Mammary epithelial cell (primary cell): ENCODE data around the gene IGF2R.
A peak's percentile ranks its signal among the peaks of the same experiment; 100 is the strongest.

Source experiments
- EZH2 ChIP-seq: IDR thresholded peaks from 2 replicates; pipeline ENCODE4 v1.6.1; 2012; ENCODE audit warnings: low read length, inconsistent platforms, borderline replicate concordance
- TF ChIP-seq, protein P1 (sequence below), 2 donors: IDR thresholded peaks in 1 of 2; conservative IDR thresholded peaks in 1 of 2; 2 replicates each; pipeline ENCODE4 v1.5.1; 2011 to 2012; ENCODE audit warnings: inconsistent platforms in 2 of 2, low read length in 2 of 2, mild to moderate bottlenecking in 2 of 2, control low read depth in 1 of 2, low read depth in 1 of 2; ENCODE audit not compliant: insufficient read depth in 1 of 2; ENCODE audit errors: extremely low read depth in 1 of 2

GRCh38 chr6:160071805-160072690 lies 103.2 kb downstream of the IGF2R start:
- TF ChIP-seq, protein P1, sequence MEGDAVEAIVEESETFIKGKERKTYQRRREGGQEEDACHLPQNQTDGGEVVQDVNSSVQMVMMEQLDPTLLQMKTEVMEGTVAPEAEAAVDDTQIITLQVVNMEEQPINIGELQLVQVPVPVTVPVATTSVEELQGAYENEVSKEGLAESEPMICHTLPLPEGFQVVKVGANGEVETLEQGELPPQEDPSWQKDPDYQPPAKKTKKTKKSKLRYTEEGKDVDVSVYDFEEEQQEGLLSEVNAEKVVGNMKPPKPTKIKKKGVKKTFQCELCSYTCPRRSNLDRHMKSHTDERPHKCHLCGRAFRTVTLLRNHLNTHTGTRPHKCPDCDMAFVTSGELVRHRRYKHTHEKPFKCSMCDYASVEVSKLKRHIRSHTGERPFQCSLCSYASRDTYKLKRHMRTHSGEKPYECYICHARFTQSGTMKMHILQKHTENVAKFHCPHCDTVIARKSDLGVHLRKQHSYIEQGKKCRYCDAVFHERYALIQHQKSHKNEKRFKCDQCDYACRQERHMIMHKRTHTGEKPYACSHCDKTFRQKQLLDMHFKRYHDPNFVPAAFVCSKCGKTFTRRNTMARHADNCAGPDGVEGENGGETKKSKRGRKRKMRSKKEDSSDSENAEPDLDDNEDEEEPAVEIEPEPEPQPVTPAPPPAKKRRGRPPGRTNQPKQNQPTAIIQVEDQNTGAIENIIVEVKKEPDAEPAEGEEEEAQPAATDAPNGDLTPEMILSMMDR (conservative IDR thresholded peaks at IDR 0.05 in 1 of 2, IDR thresholded peaks at IDR 0.05 in 1 of 2; ENCODE audit: extremely low read depth in 1 of 2, insufficient read depth in 1 of 2, low read depth in 1 of 2, low read length in 2 of 2): peak in 1 of 2 donors; percentile 26
- no peak for TF ChIP-seq EZH2
